T-helper 17 cell (primary cell): Measurements from ENCODE around the gene PBX3. TPM values are rescaled to one million over a fixed set of nuclear protein-coding genes. Genes with fewer than 3 reads are reported as not detected.

Experiments used
- ATAC-seq: fragments of 150-1000 bp; cut with Tn5 transposase; 2 replicates; pipeline ENCODE4 v1.10.0; 2021; ENCODE audit warnings: mild to moderate bottlenecking, moderate library complexity
- DNase-seq, 3 donors: peaks; one replicate each; pipeline versions ENCODE4 v3.0.0 to v3.0.0-alpha.2; 2020 to 2021
- H3K9me3 ChIP-seq: one replicate; pipeline ENCODE4 v1.7.0; 2013; ENCODE audit warnings: low read length, mild to moderate bottlenecking; ENCODE audit not compliant: control insufficient read depth, poor library complexity, severe bottlenecking
- H3K27ac Mint-ChIP-seq: one replicate; pipeline ENCODE4 v1.8.0; 2022; ENCODE audit warnings: mild to moderate bottlenecking, moderate library complexity, mixed read lengths
- H3K27me3 Mint-ChIP-seq: one replicate; pipeline ENCODE4 v1.8.0; 2022; ENCODE audit warnings: mixed read lengths
- H3K36me3 Mint-ChIP-seq: one replicate; pipeline ENCODE4 v1.8.0; 2022; ENCODE audit warnings: low read depth, mixed read lengths
- H3K4me1 Mint-ChIP-seq: one replicate; pipeline ENCODE4 v1.8.0; 2022; ENCODE audit warnings: mild to moderate bottlenecking, mixed read lengths
- H3K4me3 Mint-ChIP-seq: one replicate; pipeline ENCODE4 v1.8.0; 2022; ENCODE audit warnings: mild to moderate bottlenecking, moderate library complexity, mixed read lengths
- total RNA-seq, 4 donors: library from RNA in 2 of 4; stranded (reverse) in 2 of 4; gene quantifications; one replicate each; pipeline ENCODE4 v1.2.3 and lab custom pipeline; 2022 to 2026

PBX3 gene
- total RNA-seq, 2 donors from 2014 or later: 15.5 to 18.6 TPM

- Mint-ChIP-seq H3K4me3 (no peak overlapping the region), H3K4me1 (no peaks in the 10 kb centered on the region), H3K27ac (no peak overlapping the region), H3K36me3 (peaks cover 6% of the 10 kb centered on the region), H3K27me3 (no peaks in the 10 kb centered on the region)
- no peak for DNase-seq
- H3K9me3 ChIP-seq: no peaks in the 10 kb centered on the region
- ATAC-seq: no peak
Observed at GRCh38 chr9:125919565-125919964, 172.4 kb downstream of the PBX3 start.

- ATAC-seq (no peak), DNase-seq (no peak)
- Mint-ChIP-seq H3K27me3 (no peaks in the 10 kb centered on the region), H3K36me3 (peaks cover 6% of the 10 kb centered on the region), H3K4me1 (no peaks in the 10 kb centered on the region), H3K27ac (no peak overlapping the region), H3K4me3 (no peak overlapping the region)
- H3K9me3 ChIP-seq: no peaks in the 10 kb centered on the region
Observed at GRCh38 chr9:125920402-125920801, 173.2 kb downstream of the PBX3 start.

- no peak overlapping the region for H3K27ac Mint-ChIP-seq
- ATAC-seq (no peak), DNase-seq (no peak)
- H3K9me3 ChIP-seq: no peaks in the 10 kb centered on the region
- no peak overlapping the region for H3K4me3 Mint-ChIP-seq
- H3K36me3 Mint-ChIP-seq: no peaks in the 10 kb centered on the region
- no peaks in the 10 kb centered on the region for H3K27me3 Mint-ChIP-seq
- H3K4me1 Mint-ChIP-seq: no peaks in the 10 kb centered on the region
Observed at GRCh38 chr9:125922854-125923253, 175.7 kb downstream of the PBX3 start.

GRCh38 chr9:125924351-125924750, 177.2 kb downstream of the PBX3 start:
- Mint-ChIP-seq H3K4me1 (no peaks in the 10 kb centered on the region), H3K27me3 (no peaks in the 10 kb centered on the region), H3K27ac (no peak overlapping the region), H3K4me3 (no peak overlapping the region), H3K36me3 (no peaks in the 10 kb centered on the region)
- ATAC-seq: no peak
- no peak for DNase-seq
- no peaks in the 10 kb centered on the region for H3K9me3 ChIP-seq

GRCh38 chr9:125926936-125927335, 179.8 kb downstream of the PBX3 start:
- H3K27me3 Mint-ChIP-seq: no peaks in the 10 kb centered on the region
- peaks cover 3% of the 10 kb centered on the region for H3K36me3 Mint-ChIP-seq
- H3K4me3 Mint-ChIP-seq: no peak overlapping the region
- no peak overlapping the region for H3K27ac Mint-ChIP-seq
- H3K4me1 Mint-ChIP-seq: no peaks in the 10 kb centered on the region
- H3K9me3 ChIP-seq: no peaks in the 10 kb centered on the region
- ATAC-seq (no peak), DNase-seq (no peak)

- ATAC-seq (no peak), DNase-seq (no peak)
- Mint-ChIP-seq H3K27ac (no peak overlapping the region), H3K27me3 (no peaks in the 10 kb centered on the region), H3K4me1 (peaks cover 3% of the 10 kb centered on the region), H3K4me3 (no peak overlapping the region), H3K36me3 (peaks cover 6% of the 10 kb centered on the region)
- H3K9me3 ChIP-seq: no peaks in the 10 kb centered on the region
Observed at GRCh38 chr9:125929846-125930245, 182.7 kb downstream of the PBX3 start.

GRCh38 chr9:125931211-125931610, 184.0 kb downstream of the PBX3 start:
- H3K27ac Mint-ChIP-seq: no peak overlapping the region
- H3K4me1 Mint-ChIP-seq: peaks cover 3% of the 10 kb centered on the region
- H3K36me3 Mint-ChIP-seq: peaks cover 6% of the 10 kb centered on the region
- no peak for ATAC-seq
- H3K27me3 Mint-ChIP-seq: no peaks in the 10 kb centered on the region
- DNase-seq: no peak
- H3K9me3 ChIP-seq: no peaks in the 10 kb centered on the region
- H3K4me3 Mint-ChIP-seq: no peak overlapping the region

GRCh38 chr9:125932012-125932411, 184.8 kb downstream of the PBX3 start:
- Mint-ChIP-seq H3K4me3 (no peak overlapping the region), H3K36me3 (peaks cover 6% of the 10 kb centered on the region), H3K4me1 (peaks cover 3% of the 10 kb centered on the region), H3K27me3 (no peaks in the 10 kb centered on the region), H3K27ac (no peak overlapping the region)
- H3K9me3 ChIP-seq: no peaks in the 10 kb centered on the region
- no peak for ATAC-seq
- no peak for DNase-seq

- DNase-seq (no peak), ATAC-seq (no peak)
- H3K9me3 ChIP-seq: no peaks in the 10 kb centered on the region
Observed at GRCh38 chr9:125932746-125933455, 185.7 kb downstream of the PBX3 start.

GRCh38 chr9:125942125-125942524, 195.0 kb downstream of the PBX3 start:
- Mint-ChIP-seq H3K27me3 (no peaks in the 10 kb centered on the region), H3K36me3 (peaks cover 8% of the 10 kb centered on the region), H3K4me1 (no peaks in the 10 kb centered on the region), H3K27ac (no peak overlapping the region), H3K4me3 (no peak overlapping the region)
- H3K9me3 ChIP-seq: no peaks in the 10 kb centered on the region
- no peak for DNase-seq
- no peak for ATAC-seq

More at GRCh38 chr9:125932746-125933455, 185.7 kb downstream of the PBX3 start:
- Mint-ChIP-seq H3K4me1 (peaks cover 3% of the 10 kb centered on the region), H3K27ac (no peak overlapping the region), H3K27me3 (no peaks in the 10 kb centered on the region), H3K36me3 (peaks cover 6% of the 10 kb centered on the region), H3K4me3 (no peak overlapping the region)

- H3K9me3 ChIP-seq: no peaks in the 10 kb centered on the region
- no peak for ATAC-seq
- Mint-ChIP-seq H3K4me1 (no peaks in the 10 kb centered on the region), H3K27me3 (no peaks in the 10 kb centered on the region), H3K36me3 (peaks cover 8% of the 10 kb centered on the region), H3K4me3 (no peak overlapping the region), H3K27ac (no peak overlapping the region)
- DNase-seq: no peak
Observed at GRCh38 chr9:125943831-125944230, 196.7 kb downstream of the PBX3 start.

GRCh38 chr9:125946397-125946796, 199.2 kb downstream of the PBX3 start:
- ATAC-seq (no peak), DNase-seq (no peak)
- no peaks in the 10 kb centered on the region for H3K4me1 Mint-ChIP-seq
- peaks cover 3% of the 10 kb centered on the region for H3K36me3 Mint-ChIP-seq
- no peak overlapping the region for H3K27ac Mint-ChIP-seq
- no peaks in the 10 kb centered on the region for H3K27me3 Mint-ChIP-seq
- no peak overlapping the region for H3K4me3 Mint-ChIP-seq
- no peaks in the 10 kb centered on the region for H3K9me3 ChIP-seq

GRCh38 chr9:125948887-125949596, 201.9 kb downstream of the PBX3 start:
- ATAC-seq: no peak
- Mint-ChIP-seq H3K4me3 (no peak overlapping the region), H3K27ac (no peak overlapping the region), H3K27me3 (no peaks in the 10 kb centered on the region), H3K4me1 (no peaks in the 10 kb centered on the region), H3K36me3 (no peaks in the 10 kb centered on the region)
- no peak for DNase-seq
- no peaks in the 10 kb centered on the region for H3K9me3 ChIP-seq
